GM12878 (cell line): ENCODE results near the gene MOCOS. TPM values are rescaled to one million over a fixed set of nuclear protein-coding genes. Genes with fewer than 3 reads are reported as not detected.

Experiments used
- ATAC-seq: fragments of 200-7000 bp; cut with Tn5 transposase; 3 replicates; pipeline ENCODE4 v1.9.1; 2020; ENCODE audit warnings: mild to moderate bottlenecking, moderate library complexity
- BruUV-seq: library from RNA; stranded (reverse); fragments of 400-500 nt; replicated peaks from 2 replicates; lab custom pipeline; 2021; lab: Mats Ljungman, UMichigan
- CTCF ChIA-PET: fragments of 300-600 bp; sonication (Branson Sonifier 250); formaldehyde crosslinking; extraction: SDS; loops from one replicate; lab custom pipeline; 2021; ENCODE audit warnings: inconsistent platforms; lab: Yijun Ruan, JAX
- POLR2A ChIA-PET: fragments of 350-600 bp; formaldehyde crosslinking; extraction: SDS; loops from one replicate; lab custom pipeline; 2021; ENCODE audit warnings: inconsistent platforms; lab: Charles Lee
- RAD21 ChIA-PET: fragments of 300-600 bp; sonication (Branson Sonifier 250); formaldehyde crosslinking; loops from one replicate; lab custom pipeline; 2023; ENCODE audit warnings: antibody characterized with exemption; ENCODE audit not compliant: unreplicated experiment; lab: Charles Lee
- SMC1A ChIA-PET: fragments of 300-600 bp; sonication (Branson Sonifier 250); formaldehyde crosslinking; loops from one replicate; lab custom pipeline; 2023; ENCODE audit not compliant: unreplicated experiment, uncharacterized antibody; lab: Charles Lee
- DNase-seq: peaks from one replicate; pipeline ENCODE4 v3.0.0-alpha.2; 2011; ENCODE audit warnings: low read depth, low spot score
- FAIRE-seq: peaks from 3 replicates; lab custom pipeline; 2011; peaks lifted over from hg19 to GRCh38; lab: Jason Lieb, UNC
- H2AFZ ChIP-seq: 2 replicates; pipeline ENCODE4 v1.6.0; 2011; ENCODE audit warnings: low read depth, low read length, control low read depth; ENCODE audit not compliant: control insufficient read depth
- H3K27ac ChIP-seq: 2 replicates; pipeline ENCODE4 v1.5.1; 2011; ENCODE audit warnings: control low read depth; ENCODE audit not compliant: control insufficient read depth, insufficient read depth
- H3K27me3 ChIP-seq, 2 experiments: replicated peaks in 1 of 2; 2 replicates each; pipeline versions ENCODE4 v1.6.0 to v1.6.1; 2011; ENCODE audit warnings: low read length in 1 of 2; ENCODE audit not compliant: control insufficient read depth in 2 of 2, insufficient read depth in 2 of 2
- H3K36me3 ChIP-seq, 2 experiments: 2 replicates each; pipeline ENCODE4 v1.5.1; 2011; ENCODE audit warnings: low read length in 1 of 2; ENCODE audit not compliant: control insufficient read depth in 2 of 2, insufficient read depth in 2 of 2
- H3K4me1 ChIP-seq: 2 replicates; pipeline ENCODE4 v1.6.1; 2011; ENCODE audit warnings: mild to moderate bottlenecking, low read length, moderate library complexity, mixed read lengths; ENCODE audit not compliant: control insufficient read depth, insufficient read depth
- H3K4me2 ChIP-seq: 2 replicates; pipeline ENCODE4 v1.6.0; 2011; ENCODE audit warnings: control low read depth; ENCODE audit not compliant: control insufficient read depth, insufficient read depth
- H3K4me3 ChIP-seq: fragments of 200-600 bp; sonication (generic); 2 replicates; pipeline ENCODE4 v1.5.1; 2016
- H3K79me2 ChIP-seq: 2 replicates; pipeline ENCODE4 v1.6.0; 2011; ENCODE audit warnings: low read length; ENCODE audit not compliant: control insufficient read depth, insufficient read depth
- H3K9ac ChIP-seq: 2 replicates; pipeline ENCODE4 v1.8.0; 2011; ENCODE audit warnings: low read length, control low read depth, mixed read lengths; ENCODE audit not compliant: control insufficient read depth, insufficient read depth
- H3K9me3 ChIP-seq: replicated peaks from 3 replicates; pipeline ENCODE4 v1.5.1; 2011; ENCODE audit warnings: mild to moderate bottlenecking, low read length; ENCODE audit not compliant: control insufficient read depth, insufficient read depth
- H4K20me1 ChIP-seq: 2 replicates; pipeline ENCODE4 v1.6.0; 2011; ENCODE audit not compliant: control insufficient read depth, insufficient read depth
- BACH1 ChIP-seq: fragments of 450-650 bp; IDR thresholded peaks from 2 replicates; pipeline ENCODE4 v1.6.1; 2017; ENCODE audit warnings: mild to moderate bottlenecking, borderline replicate concordance
- BMI1 ChIP-seq: fragments of 450-650 bp; IDR thresholded peaks from 2 replicates; pipeline ENCODE4 v1.6.1; 2016; ENCODE audit warnings: mild to moderate bottlenecking, moderate library complexity, borderline replicate concordance
- GABPA ChIP-seq: IDR thresholded peaks from 2 replicates; pipeline ENCODE4 v1.6.1; 2014; ENCODE audit warnings: antibody characterized with exemption, low read depth, mild to moderate bottlenecking, inconsistent platforms
- GATAD2B ChIP-seq: fragments of 450-650 bp; conservative IDR thresholded peaks from 2 replicates; pipeline ENCODE4 v1.6.1; 2017; ENCODE audit warnings: low read depth, mild to moderate bottlenecking, moderate library complexity
- IKZF1 ChIP-seq: fragments of 450-650 bp; conservative IDR thresholded peaks from 2 replicates; pipeline ENCODE4 v1.6.1; 2017; ENCODE audit warnings: antibody characterized with exemption, mild to moderate bottlenecking
- JUNB ChIP-seq: IDR thresholded peaks from 2 replicates; pipeline ENCODE4 v1.6.1; 2016; ENCODE audit warnings: antibody characterized with exemption, mild to moderate bottlenecking
- POLR2AphosphoS2 ChIP-seq: IDR thresholded peaks from 2 replicates; pipeline ENCODE4 v1.6.1; 2011; ENCODE audit warnings: low read depth, mild to moderate bottlenecking, low read length, improper control_type of control experiment, moderate library complexity
- POU2F2 ChIP-seq: IDR thresholded peaks from 3 replicates; pipeline ENCODE4 v1.6.1; 2011; ENCODE audit warnings: low read depth, mild to moderate bottlenecking, low read length, borderline replicate concordance
- RAD51 ChIP-seq: fragments of 450-650 bp; IDR thresholded peaks from 2 replicates; pipeline ENCODE4 v1.6.1; 2016; ENCODE audit warnings: moderate library complexity, mild to moderate bottlenecking, inconsistent platforms
- RELA ChIP-seq: fragments of 450-650 bp; IDR thresholded peaks from 2 replicates; pipeline ENCODE4 v1.8.0; 2014; ENCODE audit warnings: borderline replicate concordance; ENCODE audit not compliant: partially characterized antibody
- SMAD1 ChIP-seq: fragments of 450-650 bp; IDR thresholded peaks from 2 replicates; pipeline ENCODE4 v1.6.1; 2018; ENCODE audit warnings: mild to moderate bottlenecking, low read depth; ENCODE audit not compliant: partially characterized antibody
- STAT1 ChIP-seq: fragments of 450-650 bp; conservative IDR thresholded peaks from 2 replicates; pipeline ENCODE4 v1.6.1; 2014; ENCODE audit warnings: antibody characterized with exemption, mild to moderate bottlenecking
- TARDBP ChIP-seq: IDR thresholded peaks from 2 replicates; pipeline ENCODE4 v1.6.1; 2016; ENCODE audit warnings: borderline replicate concordance
- TCF12 ChIP-seq: IDR thresholded peaks from 2 replicates; pipeline ENCODE4 v1.6.1; 2011; ENCODE audit warnings: low read depth, mild to moderate bottlenecking, low read length
- ZNF384 ChIP-seq: IDR thresholded peaks from 2 replicates; pipeline ENCODE4 v1.6.1; 2012; ENCODE audit warnings: low read depth, mild to moderate bottlenecking, low read length, improper control_type of control experiment, borderline replicate concordance
- WGBS: methylation state at CpG from one replicate; pipeline ENCODE4 v1.1.6; 2016; ENCODE audit warnings: low lambda C conversion rate; ENCODE audit not compliant: insufficient replicate concordance, insufficient coverage; ENCODE audit errors: missing lambda C conversion rate; 5-methylcytosine and 5-hydroxymethylcytosine counted together
- in situ Hi-C: fragments of 300-500 bp; cut with MboI; formaldehyde crosslinking; loops from 9 replicates; pipeline ENCODE4 v1.14.3; 2018; ENCODE audit warnings: mixed read lengths
- intact Hi-C: fragments of 100-400 bp; cut with micrococcal nuclease; formaldehyde crosslinking; loops from one replicate; pipeline ENCODE4 v1.14.2; 2022; ENCODE audit not compliant: unreplicated experiment
- polyA plus RNA-seq, 11 experiments: library from polyadenylated mRNA; depleted of rRNA in 4 of 11; unstranded in 6 of 11; stranded (reverse) in 5 of 11; fragments of >200 nt; fragmentation: Nextera tagmentation in 4 of 11; fragmentation: Illumina TruSeq in 1 of 11; extraction: Ambion mirVana in 4 of 11; extraction: Trizol in 1 of 11; gene quantifications; 1 replicate in 1 of 11; 2 replicates in 10 of 11; pipeline versions ENCODE4 v1.2.1 to v1.2.3, GENCODE V29; 2011 to 2016; ENCODE audit warnings: inconsistent platforms in 2 of 11, missing spikeins in 2 of 11, low read depth in 1 of 11
- total RNA-seq, 4 experiments: library from RNA; depleted of rRNA in 3 of 4; stranded (reverse); fragments of >200 nt in 3 of 4; fragmentation: Illumina TruSeq in 1 of 4; extraction: Trizol in 1 of 4; gene quantifications; 2 replicates each; pipeline versions ENCODE4 v1.2.1 to v1.2.3, GENCODE V29; 2013 to 2021
- TF ChIP-seq, protein P1 (sequence below): fragments of 450-650 bp; IDR thresholded peaks from 2 replicates; pipeline ENCODE4 v1.6.1; 2017; ENCODE audit warnings: mild to moderate bottlenecking, low read depth, inconsistent platforms; ENCODE audit not compliant: poor library complexity, severe bottlenecking

MOCOS gene
- total and polyA plus RNA-seq, 10 of the 15 experiments (the other 5 are each of a cell fraction or from before 2014, with no cell fraction given) = 0.16 to 0.56 (median 0.33) TPM

DNA sequence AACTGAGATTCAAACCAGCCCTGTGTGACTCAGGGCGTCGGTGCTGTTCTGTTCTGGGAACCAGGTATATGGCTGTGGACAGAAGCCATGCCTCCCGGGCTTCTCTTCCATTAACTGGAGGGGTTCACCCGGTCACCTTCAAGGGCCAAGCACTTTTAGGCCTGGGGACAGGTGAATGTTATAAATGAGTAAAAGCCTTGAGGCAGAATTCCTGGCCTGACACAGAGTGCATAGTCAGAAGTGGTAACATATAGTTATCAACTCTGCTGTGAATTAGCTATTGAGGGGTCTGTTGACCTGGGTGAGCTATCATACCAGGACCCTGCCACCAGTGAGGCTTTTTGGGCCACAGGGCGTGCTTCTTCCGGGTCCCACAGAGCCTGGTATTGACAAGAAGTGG is 112.9 kb downstream of the MOCOS start:
- TF ChIP-seq RELA (no peak), ZNF384 (no peak)
- FAIRE-seq = no peak

DNA sequence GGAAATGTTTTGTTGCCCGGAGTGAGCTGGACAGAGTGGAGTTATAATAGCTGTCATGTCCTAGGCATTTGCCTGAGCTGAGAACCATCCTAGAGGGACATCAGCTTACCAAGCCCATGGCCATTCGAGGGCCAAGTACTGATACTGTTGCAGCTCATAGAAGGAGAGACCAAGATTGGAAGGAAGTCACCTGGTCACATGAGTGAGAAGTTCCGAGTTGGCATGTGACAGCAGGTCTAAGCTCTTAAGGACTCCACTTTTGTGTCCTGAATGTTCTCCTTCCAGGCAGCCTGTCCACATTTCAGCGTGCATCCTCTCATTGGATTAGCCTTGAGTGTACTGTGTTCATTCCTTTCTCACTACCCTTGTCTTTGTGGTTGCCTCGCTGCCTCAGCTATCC is 114.6 kb downstream of the MOCOS start:
- ChIA-PET POLR2A (interaction anchor here (0.9 to 6.4 kb wide), 9 partner anchors 9 to 64 kb away, joined by 4 to 51 read pairs (median 6); no protein-coding TSS in a partner anchor), CTCF (interaction anchor here (0.7 to 2.3 kb wide), 11 partner anchors 12 to 271 kb away, joined by 3 to 5 read pairs (median 4); no protein-coding TSS in a partner anchor), RAD21 (interaction anchor here (0.7 to 14.2 kb wide), 23 partner anchors 8 to 270 kb away, joined by 3 to 203 read pairs (median 5); no protein-coding TSS in a partner anchor), SMC1A (interaction anchor here (0.6 to 12.6 kb wide), 25 partner anchors 10 to 286 kb away, joined by 3 to 212 read pairs (median 5); no protein-coding TSS in a partner anchor)
- no peaks in the 10 kb centered on the region for H3K36me3 ChIP-seq
- H3K79me2 ChIP-seq = peaks cover 20% of the 10 kb centered on the region
- FAIRE-seq (no peak), ATAC-seq (no peak), DNase-seq (no peak)
- WGBS = 27% methylated on average over 5 of the region's 5 CpGs
- H3K4me2 ChIP-seq = peak overlapping the region; percentile 7; the same call in 1 of the 2 replicates
- H2AFZ ChIP-seq = no peak overlapping the region
- in situ Hi-C loops = no loop called here
- H3K9ac ChIP-seq = no peak overlapping the region
- no peak overlapping the region for H3K27ac ChIP-seq
- no peaks in the 10 kb centered on the region for H3K4me1 ChIP-seq
- no peak overlapping the region for H3K4me3 ChIP-seq
- H3K9me3 ChIP-seq = no peaks in the 10 kb centered on the region
- intact Hi-C loops = no loop called here
- peaks cover 0 to 6% of the 10 kb centered on the region in 2 experiments; a peak in 2 of 4 replicates for H3K27me3 ChIP-seq
- H4K20me1 ChIP-seq = no peaks in the 10 kb centered on the region
- BruUV-seq = no TSS peak
- TF ChIP-seq RAD51 = peak; percentile 79
- no peak for TF ChIP-seq SMAD1
- 0 out of 2 replicates have a peak, but pooled peaks have one; percentile 23 for TF ChIP-seq GATAD2B
- TF ChIP-seq JUNB = no peak
- no peak for TF ChIP-seq GABPA
- no peak for TF ChIP-seq POU2F2
- 0 out of 2 replicates have a peak, but pooled peaks have one; percentile 7 for TF ChIP-seq IKZF1
- TF ChIP-seq TCF12 = no peak
- no peak for TF ChIP-seq BACH1
- no peak for TF ChIP-seq POLR2AphosphoS2
- TF ChIP-seq, protein P1, sequence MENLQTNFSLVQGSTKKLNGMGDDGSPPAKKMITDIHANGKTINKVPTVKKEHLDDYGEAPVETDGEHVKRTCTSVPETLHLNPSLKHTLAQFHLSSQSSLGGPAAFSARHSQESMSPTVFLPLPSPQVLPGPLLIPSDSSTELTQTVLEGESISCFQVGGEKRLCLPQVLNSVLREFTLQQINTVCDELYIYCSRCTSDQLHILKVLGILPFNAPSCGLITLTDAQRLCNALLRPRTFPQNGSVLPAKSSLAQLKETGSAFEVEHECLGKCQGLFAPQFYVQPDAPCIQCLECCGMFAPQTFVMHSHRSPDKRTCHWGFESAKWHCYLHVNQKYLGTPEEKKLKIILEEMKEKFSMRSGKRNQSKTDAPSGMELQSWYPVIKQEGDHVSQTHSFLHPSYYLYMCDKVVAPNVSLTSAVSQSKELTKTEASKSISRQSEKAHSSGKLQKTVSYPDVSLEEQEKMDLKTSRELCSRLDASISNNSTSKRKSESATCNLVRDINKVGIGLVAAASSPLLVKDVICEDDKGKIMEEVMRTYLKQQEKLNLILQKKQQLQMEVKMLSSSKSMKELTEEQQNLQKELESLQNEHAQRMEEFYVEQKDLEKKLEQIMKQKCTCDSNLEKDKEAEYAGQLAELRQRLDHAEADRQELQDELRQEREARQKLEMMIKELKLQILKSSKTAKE = no peak
- no peak for TF ChIP-seq STAT1
- no peak for TF ChIP-seq BMI1
- no peak for TF ChIP-seq TARDBP

More for the DNA sequence above, 112.9 kb downstream of the MOCOS start:
- Histone ChIP-seq H3K9me3 (no peaks in the 10 kb centered on the region), H3K79me2 (peaks cover 14% of the 10 kb centered on the region), H3K4me2 (no peak overlapping the region), H3K4me3 (no peak overlapping the region), H3K4me1 (no peaks in the 10 kb centered on the region), H4K20me1 (no peaks in the 10 kb centered on the region), H3K36me3 (no peaks in the 10 kb centered on the region), H3K27ac (no peak overlapping the region), H3K27me3 (peaks cover 0 to 6% of the 10 kb centered on the region in 2 experiments; a peak in 2 of 4 replicates), H2AFZ (no peak overlapping the region), H3K9ac (no peak overlapping the region)
- 40% methylated on average over 6 of the region's 6 CpGs for WGBS
- in situ Hi-C loops (no loop called here), intact Hi-C loops (no loop called here)
- no peak for ATAC-seq
- RAD21 ChIA-PET = interaction anchor here (0.5 to 14.2 kb wide), 18 partner anchors 8 to 336 kb away, joined by 3 to 203 read pairs (median 8); no protein-coding TSS in a partner anchor
- no peak for DNase-seq
- CTCF ChIA-PET = interaction anchor here (0.6 to 3.6 kb wide), 14 partner anchors 10 to 272 kb away, joined by 3 to 21 read pairs (median 4); no protein-coding TSS in a partner anchor
- SMC1A ChIA-PET = interaction anchor here (0.6 to 12.6 kb wide), 20 partner anchors 9 to 275 kb away, joined by 3 to 212 read pairs (median 7); no protein-coding TSS in a partner anchor
- no TSS peak for BruUV-seq
- POLR2A ChIA-PET = interaction anchor here (1.5 to 6.4 kb wide), 3 partner anchors 22 to 66 kb away, joined by 3 to 51 read pairs (median 4); no protein-coding TSS in a partner anchor
